Kidney (tissue), 14 donors: Measurements from ENCODE around the gene PDE1C. TPM values are rescaled to one million over a fixed set of nuclear protein-coding genes. Genes with fewer than 3 reads are reported as not detected.

Experiments used
- DNase-seq, 5 donors: peaks; one replicate each; pipeline ENCODE4 v3.0.0-alpha.2; 2013 to 2020
- FAIRE-seq: peaks from 2 replicates; lab custom pipeline; 2012; peaks lifted over from hg19 to GRCh38; lab: Jason Lieb, UNC
- H3K27ac ChIP-seq, 2 donors: one replicate each; pipeline ENCODE4 v1.7.0; 2013; ENCODE audit warnings: low read depth in 2 of 2, low read length in 2 of 2, inconsistent platforms in 1 of 2
- H3K27me3 ChIP-seq: one replicate; pipeline ENCODE4 v1.7.1; 2013; ENCODE audit warnings: low read length, inconsistent platforms; ENCODE audit not compliant: control insufficient read depth, insufficient read depth
- H3K36me3 ChIP-seq, 3 donors: one replicate each; pipeline versions ENCODE4 v1.7.0 to v1.7.1; 2013; ENCODE audit warnings: low read length in 3 of 3, control low read depth in 1 of 3, inconsistent platforms in 1 of 3; ENCODE audit not compliant: insufficient read depth in 3 of 3, control insufficient read depth in 2 of 3
- H3K4me1 ChIP-seq, 3 donors: one replicate each; pipeline versions ENCODE4 v1.7.0 to v1.7.1; 2013; ENCODE audit warnings: low read length in 3 of 3, inconsistent platforms in 1 of 3, low read depth in 1 of 3; ENCODE audit not compliant: control insufficient read depth in 2 of 3, insufficient read depth in 2 of 3
- H3K4me3 ChIP-seq, 3 donors: one replicate each; pipeline versions ENCODE4 v1.7.0 to v1.8.1; 2013; ENCODE audit warnings: low read length in 3 of 3, control low read depth in 1 of 3, inconsistent platforms in 1 of 3
- H3K9ac ChIP-seq, 3 donors: one replicate each; pipeline versions ENCODE4 v1.7.0 to v1.7.1; 2013; ENCODE audit warnings: low read length in 3 of 3, control low read depth in 1 of 3, inconsistent platforms in 1 of 3
- H3K9me3 ChIP-seq, 3 donors: one replicate each; pipeline versions ENCODE4 v1.7.0 to v1.7.1; 2013; ENCODE audit warnings: low read length in 3 of 3, control low read depth in 1 of 3, inconsistent platforms in 1 of 3; ENCODE audit not compliant: control insufficient read depth in 2 of 3, insufficient read depth in 1 of 3
- intact Hi-C: fragments of 100-400 bp; cut with DNase I; formaldehyde crosslinking; loops from one replicate; pipeline ENCODE4 v1.11.1; 2022
- polyA plus RNA-seq: library from polyadenylated mRNA; stranded (reverse); fragments of 350-450 nt; fragmentation: Illumina TruSeq; extraction: RNeasy Lipid Tissue Mini Kit (QIAGEN cat#74804); gene quantifications from one replicate; pipeline ENCODE4 v1.2.3, GENCODE V29; 2014; ENCODE audit warnings: low read depth, low replicate concordance; ENCODE audit not compliant: insufficient read depth
- total RNA-seq: library from RNA; stranded (reverse); fragmentation: NEBNext Ultra II Directional; extraction: Animal tissue kit (Norgen Biotek cat#: 25700); gene quantifications from one replicate; pipeline ENCODE4 v1.2.1, GENCODE V29; 2021
- TF ChIP-seq, protein P1 (sequence below): IDR thresholded peaks from 3 replicates; pipeline ENCODE4 v1.5.1; 2012; ENCODE audit warnings: mild to moderate bottlenecking, moderate library complexity, borderline replicate concordance; ENCODE audit not compliant: insufficient read depth; ENCODE audit errors: extremely low read depth
- donor health status: control.
- donor health status: control.
- donor health status: control.
- donor health status: control.
- donor health status: control.
- donor health status: DM: yes; HTN: yes; CAD: no.
- donor health status: Normal renal cell carcinoma (clear cell type).

PDE1C gene
- total and polyA plus RNA-seq, 2 donors from 2014 or later, result 3.3 to 5.5 TPM

DNA sequence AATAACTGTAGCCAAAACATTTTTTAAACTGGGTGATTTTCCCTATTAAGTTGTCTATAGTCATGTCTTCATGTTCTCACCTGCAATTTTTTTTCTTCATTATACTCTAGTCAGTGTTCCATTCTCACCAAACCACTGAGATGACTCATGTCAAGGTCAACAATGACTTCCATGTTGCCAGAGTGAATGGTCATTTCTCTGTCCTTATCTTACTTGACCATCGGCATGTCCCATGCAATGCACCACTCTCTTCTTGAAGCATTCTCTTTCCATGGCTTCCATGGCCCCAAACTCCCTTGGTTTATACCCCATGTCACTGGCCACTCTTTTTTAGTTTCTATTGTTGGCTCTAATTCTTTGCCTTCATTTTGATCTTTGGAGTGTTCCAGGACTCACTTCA, 209.3 kb downstream of the PDE1C start:
- no peak overlapping the region for H3K27ac ChIP-seq
- H3K9ac ChIP-seq, result no peak overlapping the region
- H3K36me3 ChIP-seq, result no peaks in the 10 kb centered on the region
- no peaks in the 10 kb centered on the region for H3K4me1 ChIP-seq
- no peak for DNase-seq
- intact Hi-C loops, result no loop called here
- TF ChIP-seq, protein P1, sequence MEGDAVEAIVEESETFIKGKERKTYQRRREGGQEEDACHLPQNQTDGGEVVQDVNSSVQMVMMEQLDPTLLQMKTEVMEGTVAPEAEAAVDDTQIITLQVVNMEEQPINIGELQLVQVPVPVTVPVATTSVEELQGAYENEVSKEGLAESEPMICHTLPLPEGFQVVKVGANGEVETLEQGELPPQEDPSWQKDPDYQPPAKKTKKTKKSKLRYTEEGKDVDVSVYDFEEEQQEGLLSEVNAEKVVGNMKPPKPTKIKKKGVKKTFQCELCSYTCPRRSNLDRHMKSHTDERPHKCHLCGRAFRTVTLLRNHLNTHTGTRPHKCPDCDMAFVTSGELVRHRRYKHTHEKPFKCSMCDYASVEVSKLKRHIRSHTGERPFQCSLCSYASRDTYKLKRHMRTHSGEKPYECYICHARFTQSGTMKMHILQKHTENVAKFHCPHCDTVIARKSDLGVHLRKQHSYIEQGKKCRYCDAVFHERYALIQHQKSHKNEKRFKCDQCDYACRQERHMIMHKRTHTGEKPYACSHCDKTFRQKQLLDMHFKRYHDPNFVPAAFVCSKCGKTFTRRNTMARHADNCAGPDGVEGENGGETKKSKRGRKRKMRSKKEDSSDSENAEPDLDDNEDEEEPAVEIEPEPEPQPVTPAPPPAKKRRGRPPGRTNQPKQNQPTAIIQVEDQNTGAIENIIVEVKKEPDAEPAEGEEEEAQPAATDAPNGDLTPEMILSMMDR, result no peak
- no peak overlapping the region for H3K4me3 ChIP-seq
- no peaks in the 10 kb centered on the region for H3K9me3 ChIP-seq
- no peaks in the 10 kb centered on the region for H3K27me3 ChIP-seq
- no peak for FAIRE-seq

DNA sequence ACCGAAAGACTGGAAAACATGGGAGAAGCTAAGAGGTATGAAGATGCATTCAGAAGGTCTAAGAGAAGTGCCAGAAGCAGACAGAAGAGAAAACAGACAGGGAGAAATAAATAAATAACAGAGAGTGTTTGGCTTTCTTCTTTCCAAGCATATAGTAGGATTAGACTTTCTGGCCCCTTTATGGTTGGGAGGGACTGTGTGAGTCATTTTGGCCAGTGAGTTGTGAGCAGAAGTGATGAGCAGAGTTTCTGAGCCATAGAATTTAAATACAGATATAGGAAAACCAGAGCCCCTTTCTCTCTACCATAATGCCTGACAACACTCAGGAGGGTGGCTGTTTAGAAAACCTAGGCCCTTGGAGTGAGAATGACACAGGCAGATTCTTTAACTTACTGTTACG, 212.2 kb downstream of the PDE1C start:
- Histone ChIP-seq H3K27ac (no peak overlapping the region), H3K9me3 (no peaks in the 10 kb centered on the region), H3K27me3 (no peaks in the 10 kb centered on the region), H3K9ac (no peak overlapping the region), H3K4me1 (no peaks in the 10 kb centered on the region), H3K36me3 (no peaks in the 10 kb centered on the region), H3K4me3 (no peak overlapping the region)
- intact Hi-C loops, result no loop called here
- TF ChIP-seq, protein P1, result no peak
- FAIRE-seq (no peak), DNase-seq (no peak)

DNA sequence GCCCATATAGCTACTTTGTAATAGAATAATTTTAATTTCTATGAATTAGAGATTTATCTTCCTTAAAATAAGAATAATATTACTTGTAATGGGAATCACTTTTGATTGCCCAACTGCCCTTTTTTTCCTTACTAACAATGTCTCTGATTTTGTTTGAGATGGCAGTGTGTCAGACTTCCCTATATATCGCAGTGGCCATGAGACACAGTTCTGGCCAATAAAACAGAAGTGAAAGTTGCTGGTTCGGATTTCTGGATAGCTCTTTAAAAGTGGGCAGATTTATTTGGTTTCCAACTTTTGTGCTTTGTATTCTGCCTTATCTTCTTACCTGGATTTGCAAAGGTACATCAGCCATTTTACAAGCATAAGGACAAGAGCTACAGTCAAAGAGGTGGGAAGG, 213.0 kb downstream of the PDE1C start:
- no peak for FAIRE-seq
- intact Hi-C loops, result no loop called here
- TF ChIP-seq, protein P1, result no peak

DNA sequence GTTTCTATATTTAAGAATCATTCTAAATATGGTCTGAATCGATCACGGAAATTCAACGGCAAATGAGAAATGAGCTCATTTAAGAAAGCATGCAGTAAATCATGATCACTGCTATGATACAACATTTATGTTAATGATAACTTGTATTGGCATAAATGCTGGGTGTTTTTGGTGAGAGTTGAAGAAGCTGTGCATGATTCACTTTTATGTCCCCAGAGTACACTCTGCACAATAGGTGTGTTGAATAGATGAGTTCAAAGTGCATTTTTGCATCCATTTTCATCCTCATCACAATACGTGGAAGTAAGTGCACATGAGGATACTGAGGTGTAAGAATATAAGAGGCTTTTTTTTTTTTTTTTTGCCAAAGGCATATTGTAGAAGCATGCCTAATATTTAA, 213.9 kb downstream of the PDE1C start:
- no peaks in the 10 kb centered on the region for H3K27me3 ChIP-seq
- H3K9me3 ChIP-seq, result no peaks in the 10 kb centered on the region
- FAIRE-seq (no peak), DNase-seq (no peak)
- TF ChIP-seq, protein P1, result no peak
- no peak overlapping the region for H3K9ac ChIP-seq
- no peak overlapping the region for H3K27ac ChIP-seq
- H3K4me3 ChIP-seq, result no peak overlapping the region
- H3K4me1 ChIP-seq, result no peaks in the 10 kb centered on the region
- intact Hi-C loops, result no loop called here
- no peaks in the 10 kb centered on the region for H3K36me3 ChIP-seq

More for the DNA sequence above, 213.0 kb downstream of the PDE1C start:
- no peaks in the 10 kb centered on the region for H3K36me3 ChIP-seq
- no peak for DNase-seq
- H3K9ac ChIP-seq, result no peak overlapping the region
- H3K4me3 ChIP-seq, result no peak overlapping the region
- H3K27me3 ChIP-seq, result no peaks in the 10 kb centered on the region
- H3K4me1 ChIP-seq, result no peaks in the 10 kb centered on the region
- no peak overlapping the region for H3K27ac ChIP-seq
- H3K9me3 ChIP-seq, result no peaks in the 10 kb centered on the region
